WI38 (cell line): ENCODE measurements around the gene NMNAT3.
"Not testable (repeated sequence)": the region's sequence is repeated elsewhere in the genome, so short reads cannot be mapped to it uniquely, and the experiment has no call there.

Experiments used
- H3K4me3 ChIP-seq: 2 replicates; pipeline ENCODE4 v1.5.1; 2011; ENCODE audit warnings: low read depth, mild to moderate bottlenecking, control low read depth, low read length
- TF ChIP-seq, protein P1 (sequence below): IDR thresholded peaks from 2 replicates; pipeline ENCODE4 v1.5.1; 2012; ENCODE audit warnings: low read depth, mild to moderate bottlenecking, control low read depth, low read length

Gene NMNAT3

DNA sequence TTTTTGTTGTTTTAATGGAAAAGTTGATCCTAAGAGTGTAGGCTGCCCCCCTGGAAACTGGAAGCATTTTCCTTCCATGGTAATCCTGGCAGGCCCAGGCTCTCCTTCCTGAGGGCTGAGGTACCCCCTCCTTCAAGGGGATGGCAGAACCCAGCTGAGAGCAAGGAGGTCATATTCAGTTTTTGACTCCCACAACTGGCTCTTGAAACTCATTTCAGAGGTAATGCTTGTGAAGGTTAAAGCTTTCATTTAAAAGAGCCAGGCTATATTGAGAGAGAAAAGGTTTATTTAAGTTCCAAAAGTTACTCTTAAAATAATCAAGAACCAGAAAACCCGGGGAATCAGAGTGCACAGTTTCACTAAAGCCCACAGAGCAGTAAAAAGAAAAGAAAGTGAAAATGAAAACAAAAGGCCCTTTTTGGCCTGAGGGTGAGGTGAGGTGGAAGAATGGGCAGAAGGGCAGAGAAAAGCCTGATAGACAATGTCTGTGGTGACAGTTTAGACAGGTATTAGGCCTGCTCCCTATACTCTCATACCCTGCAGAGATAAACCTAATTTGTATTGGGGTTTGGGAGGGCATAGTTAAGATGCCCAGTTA lies 91.3 kb downstream of the NMNAT3 start:
- TF ChIP-seq, protein P1, sequence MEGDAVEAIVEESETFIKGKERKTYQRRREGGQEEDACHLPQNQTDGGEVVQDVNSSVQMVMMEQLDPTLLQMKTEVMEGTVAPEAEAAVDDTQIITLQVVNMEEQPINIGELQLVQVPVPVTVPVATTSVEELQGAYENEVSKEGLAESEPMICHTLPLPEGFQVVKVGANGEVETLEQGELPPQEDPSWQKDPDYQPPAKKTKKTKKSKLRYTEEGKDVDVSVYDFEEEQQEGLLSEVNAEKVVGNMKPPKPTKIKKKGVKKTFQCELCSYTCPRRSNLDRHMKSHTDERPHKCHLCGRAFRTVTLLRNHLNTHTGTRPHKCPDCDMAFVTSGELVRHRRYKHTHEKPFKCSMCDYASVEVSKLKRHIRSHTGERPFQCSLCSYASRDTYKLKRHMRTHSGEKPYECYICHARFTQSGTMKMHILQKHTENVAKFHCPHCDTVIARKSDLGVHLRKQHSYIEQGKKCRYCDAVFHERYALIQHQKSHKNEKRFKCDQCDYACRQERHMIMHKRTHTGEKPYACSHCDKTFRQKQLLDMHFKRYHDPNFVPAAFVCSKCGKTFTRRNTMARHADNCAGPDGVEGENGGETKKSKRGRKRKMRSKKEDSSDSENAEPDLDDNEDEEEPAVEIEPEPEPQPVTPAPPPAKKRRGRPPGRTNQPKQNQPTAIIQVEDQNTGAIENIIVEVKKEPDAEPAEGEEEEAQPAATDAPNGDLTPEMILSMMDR = no peak
- H3K4me3 ChIP-seq = no peak overlapping the region

DNA sequence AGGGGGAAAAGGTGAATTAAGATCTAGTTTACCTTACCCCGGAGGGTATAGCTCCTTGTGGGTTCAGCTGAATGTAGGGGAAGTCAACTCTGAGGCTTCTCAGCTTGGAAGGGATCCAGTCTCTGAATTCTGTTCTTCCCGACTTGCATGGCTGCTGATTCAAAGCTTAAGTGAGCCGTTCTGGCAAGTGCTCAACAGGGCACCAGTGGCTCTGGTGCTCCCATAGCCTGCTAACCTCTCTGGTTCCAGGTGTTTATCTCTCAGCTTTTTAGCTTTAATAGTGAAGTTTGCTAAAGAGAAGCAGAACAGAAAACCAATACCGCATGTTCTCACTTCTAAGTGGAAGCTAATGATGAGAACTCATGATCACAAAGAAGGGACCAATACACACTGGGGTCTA lies 92.0 kb downstream of the NMNAT3 start:
- no peak overlapping the region for H3K4me3 ChIP-seq
- TF ChIP-seq, protein P1 = no peak

DNA sequence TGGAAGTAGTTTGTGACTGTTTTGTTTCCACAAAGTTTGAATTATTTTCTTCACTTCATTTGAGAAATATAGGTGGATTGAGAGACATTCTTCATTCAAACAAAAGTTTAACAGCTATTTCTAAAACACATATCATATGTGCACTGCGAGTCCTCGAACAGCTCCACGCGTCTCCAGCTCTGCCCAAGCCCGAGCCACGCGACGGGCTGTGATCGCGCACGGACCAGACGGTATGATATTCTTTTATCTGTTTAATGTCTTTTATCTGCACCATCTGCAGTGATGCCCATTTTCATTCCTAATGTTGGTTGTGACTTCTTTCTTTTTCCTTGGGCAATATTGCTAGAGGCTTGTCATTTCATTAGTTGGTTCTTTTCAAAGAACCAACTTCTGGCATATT lies 94.1 kb downstream of the NMNAT3 start:
- not testable (repeated sequence) for H3K4me3 ChIP-seq

DNA sequence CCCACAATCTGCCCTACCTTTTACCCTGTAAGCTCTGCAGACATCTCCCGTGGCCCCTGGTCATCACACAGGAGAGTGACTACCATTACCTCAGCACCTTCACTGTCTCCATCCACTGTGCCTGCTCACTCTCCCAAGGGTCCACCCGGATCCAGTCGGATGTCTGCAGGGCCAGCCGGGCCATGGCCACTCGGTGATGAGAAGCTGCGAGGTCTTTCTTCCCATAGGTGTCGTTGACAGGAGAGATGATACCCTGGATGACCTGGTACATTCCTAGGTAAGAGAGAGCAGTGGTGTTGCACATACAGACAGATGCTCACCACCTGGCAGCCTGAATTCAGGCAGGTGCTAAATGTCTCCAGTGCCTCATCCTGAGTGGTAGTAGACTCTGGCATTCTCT lies 99.0 kb downstream of the NMNAT3 start:
- H3K4me3 ChIP-seq = no peak overlapping the region
- TF ChIP-seq, protein P1 = no peak

DNA sequence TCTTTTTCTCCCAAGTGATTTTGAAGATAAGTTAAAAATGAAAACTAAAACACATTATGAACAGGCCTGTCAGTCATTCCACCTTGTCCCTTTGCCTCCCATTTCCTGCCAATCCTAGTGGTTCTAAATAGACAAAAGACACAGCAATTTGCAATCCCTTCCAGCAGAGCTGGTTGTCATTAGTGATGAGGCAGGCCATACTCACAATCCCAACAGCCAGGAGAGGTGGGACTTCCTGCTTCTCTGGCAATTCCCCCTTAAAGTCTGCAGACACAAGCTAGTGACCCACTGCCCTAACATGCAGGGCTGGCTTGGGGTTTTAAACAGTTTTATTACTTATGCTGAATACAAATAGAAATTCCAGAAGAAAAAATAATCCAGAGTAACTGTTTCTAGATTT lies 99.9 kb downstream of the NMNAT3 start:
- H3K4me3 ChIP-seq = no peak overlapping the region
- TF ChIP-seq, protein P1 = no peak

DNA sequence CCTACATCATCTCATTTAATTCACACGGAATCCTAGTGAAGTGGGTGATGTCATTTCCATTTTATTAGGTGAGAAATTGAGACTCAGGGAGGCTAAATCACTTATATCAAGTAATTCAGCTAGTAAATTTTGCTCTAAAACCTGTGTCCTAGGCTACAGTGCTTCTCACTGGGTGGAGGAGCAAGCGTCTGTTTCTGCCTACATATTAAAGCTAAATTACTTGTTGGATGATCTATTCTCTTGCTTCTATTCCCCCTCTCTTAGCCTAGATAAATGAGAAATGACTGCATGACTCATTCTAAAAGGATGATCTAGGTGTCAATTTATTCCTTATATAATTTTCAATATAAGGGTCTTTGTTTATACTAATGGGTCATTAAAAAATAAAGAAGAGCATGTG lies 100.4 kb downstream of the NMNAT3 start:
- no peak overlapping the region for H3K4me3 ChIP-seq
- TF ChIP-seq, protein P1 = no peak

DNA sequence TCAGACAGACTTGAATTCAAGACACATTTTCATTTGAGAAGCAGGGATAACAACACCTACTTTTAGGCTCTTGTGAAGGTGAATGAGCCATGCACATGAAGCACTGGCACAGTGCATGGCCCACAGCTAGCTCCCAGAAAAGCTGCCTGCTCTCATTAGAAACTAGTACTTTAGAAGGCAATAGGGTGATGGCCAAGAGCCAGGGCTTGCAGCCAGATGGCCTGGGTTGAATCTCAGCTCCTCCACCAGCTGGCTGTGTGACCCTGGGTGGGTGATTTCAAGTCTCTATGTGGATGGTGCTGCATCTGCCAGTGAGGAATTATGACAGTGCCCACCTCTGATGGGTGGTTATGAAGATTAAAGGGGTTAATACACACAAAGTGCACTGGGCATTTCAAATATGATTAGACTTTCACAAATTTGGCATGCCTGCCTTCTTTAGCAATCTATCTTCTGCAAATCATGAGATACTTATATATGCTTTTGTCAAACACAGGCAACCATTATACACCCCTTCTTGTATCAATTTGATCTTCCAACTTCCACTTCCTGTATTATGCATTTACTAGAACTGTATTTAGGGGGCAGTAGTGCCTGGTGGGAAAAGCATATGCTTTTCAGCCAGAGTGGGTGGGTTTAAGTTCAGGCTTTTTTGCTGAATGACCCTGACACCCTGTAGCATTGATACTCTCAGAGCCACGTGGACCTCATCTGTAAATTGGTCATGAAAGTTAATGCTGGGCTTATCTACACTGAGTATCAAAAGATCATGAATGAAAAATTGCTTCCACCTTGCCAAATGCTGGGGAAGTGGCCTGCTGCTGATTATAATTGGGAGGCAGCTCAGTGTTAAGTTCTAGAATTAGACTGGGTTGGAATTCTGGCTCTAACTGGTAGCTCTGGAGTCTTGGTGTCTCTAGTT lies 103.5 kb downstream of the NMNAT3 start:
- TF ChIP-seq, protein P1 = no peak

More for the DNA sequence above, 103.5 kb downstream of the NMNAT3 start:
- no peak overlapping the region for H3K4me3 ChIP-seq
